ENCODE data around the gene NT5C1B.

The NT5C1B gene

DNA sequence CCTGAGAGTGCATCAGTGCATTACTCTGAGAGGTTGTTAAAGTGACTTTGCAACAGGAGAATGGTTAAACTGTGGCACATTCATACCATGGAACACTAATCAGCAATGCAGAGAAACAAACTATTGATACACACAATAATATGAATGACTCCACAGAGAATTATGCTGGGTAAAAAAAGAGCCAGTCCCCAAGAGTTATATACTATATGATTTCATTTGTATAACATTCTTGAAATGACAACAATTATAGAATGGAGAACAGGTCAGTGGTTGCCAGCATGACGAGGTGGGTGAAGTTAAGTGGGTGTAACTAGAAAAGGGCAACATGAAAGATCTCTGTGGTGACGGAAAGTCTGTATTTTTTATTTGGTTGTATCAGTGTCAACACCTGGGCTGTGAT lies 3.0 kb upstream of the NT5C1B start:
- no peak overlapping the region for H3K4me3 ChIP-seq (ENCODE audit: low read depth, low read length)
- DNase-seq (ENCODE audit: low read depth) = no peak
- TF ChIP-seq, protein P1, sequence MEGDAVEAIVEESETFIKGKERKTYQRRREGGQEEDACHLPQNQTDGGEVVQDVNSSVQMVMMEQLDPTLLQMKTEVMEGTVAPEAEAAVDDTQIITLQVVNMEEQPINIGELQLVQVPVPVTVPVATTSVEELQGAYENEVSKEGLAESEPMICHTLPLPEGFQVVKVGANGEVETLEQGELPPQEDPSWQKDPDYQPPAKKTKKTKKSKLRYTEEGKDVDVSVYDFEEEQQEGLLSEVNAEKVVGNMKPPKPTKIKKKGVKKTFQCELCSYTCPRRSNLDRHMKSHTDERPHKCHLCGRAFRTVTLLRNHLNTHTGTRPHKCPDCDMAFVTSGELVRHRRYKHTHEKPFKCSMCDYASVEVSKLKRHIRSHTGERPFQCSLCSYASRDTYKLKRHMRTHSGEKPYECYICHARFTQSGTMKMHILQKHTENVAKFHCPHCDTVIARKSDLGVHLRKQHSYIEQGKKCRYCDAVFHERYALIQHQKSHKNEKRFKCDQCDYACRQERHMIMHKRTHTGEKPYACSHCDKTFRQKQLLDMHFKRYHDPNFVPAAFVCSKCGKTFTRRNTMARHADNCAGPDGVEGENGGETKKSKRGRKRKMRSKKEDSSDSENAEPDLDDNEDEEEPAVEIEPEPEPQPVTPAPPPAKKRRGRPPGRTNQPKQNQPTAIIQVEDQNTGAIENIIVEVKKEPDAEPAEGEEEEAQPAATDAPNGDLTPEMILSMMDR (IDR thresholded peaks at IDR 0.05; ENCODE audit: low read depth, low read length, missing control alignments) = no peak

DNA sequence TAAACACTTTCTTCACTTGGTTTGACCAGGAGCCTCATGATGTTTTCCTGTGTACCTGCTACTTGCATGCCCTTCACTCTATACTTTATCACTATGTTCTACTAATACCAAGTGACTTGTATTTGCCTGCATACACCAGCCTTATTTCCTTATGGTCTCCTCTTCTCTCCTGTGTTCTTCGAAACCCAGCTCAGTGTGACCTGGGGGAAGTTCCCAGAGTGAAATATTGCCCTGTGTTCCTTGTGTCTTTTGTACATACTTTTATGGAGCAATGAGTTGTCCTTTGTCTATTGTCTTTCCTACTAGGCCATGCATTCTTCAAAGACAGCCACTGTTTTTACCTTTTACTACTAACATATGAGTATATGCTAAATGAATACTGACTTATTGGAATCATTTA lies 567 bp downstream of the NT5C1B start:
- DNase-seq (ENCODE audit: low read depth) = no peak
- H3K4me3 ChIP-seq (ENCODE audit: low read depth, low read length) = no peak overlapping the region
- TF ChIP-seq, protein P1 (IDR thresholded peaks at IDR 0.05; ENCODE audit: low read depth, low read length, missing control alignments) = no peak

- TF ChIP-seq, protein P1 (IDR thresholded peaks at IDR 0.05; ENCODE audit: low read depth, low read length, missing control alignments) = no peak
- DNase-seq (ENCODE audit: low read depth) = no peak
- H3K4me3 ChIP-seq (ENCODE audit: low read depth, low read length) = no peak overlapping the region
Observed at GRCh38 chr2:18588049-18588448, 1.3 kb downstream of the NT5C1B start.

DNA sequence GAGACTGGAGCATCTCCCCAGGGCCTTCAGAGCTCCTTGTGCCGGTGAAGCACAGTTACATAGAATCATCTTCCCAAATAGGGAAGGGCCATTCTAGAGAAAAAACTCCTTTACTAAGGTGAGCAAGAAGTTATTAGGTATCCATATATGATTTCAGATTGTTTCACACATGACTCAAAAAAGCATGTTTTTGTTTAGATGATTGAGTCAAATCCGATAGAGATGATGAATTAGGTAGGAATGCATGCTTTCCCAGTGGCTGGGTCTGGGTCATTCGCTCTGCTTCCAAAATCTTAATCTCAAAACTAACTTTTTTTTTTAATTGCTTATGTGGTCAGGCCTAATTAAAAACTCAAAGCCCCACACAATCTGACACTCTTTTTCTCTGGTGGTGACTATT lies 3.8 kb downstream of the NT5C1B start:
- TF ChIP-seq, protein P1 (IDR thresholded peaks at IDR 0.05; ENCODE audit: low read depth, low read length, missing control alignments) = no peak
- H3K4me3 ChIP-seq (ENCODE audit: low read depth, low read length) = no peak overlapping the region
- no peak for DNase-seq (ENCODE audit: low read depth)

DNA sequence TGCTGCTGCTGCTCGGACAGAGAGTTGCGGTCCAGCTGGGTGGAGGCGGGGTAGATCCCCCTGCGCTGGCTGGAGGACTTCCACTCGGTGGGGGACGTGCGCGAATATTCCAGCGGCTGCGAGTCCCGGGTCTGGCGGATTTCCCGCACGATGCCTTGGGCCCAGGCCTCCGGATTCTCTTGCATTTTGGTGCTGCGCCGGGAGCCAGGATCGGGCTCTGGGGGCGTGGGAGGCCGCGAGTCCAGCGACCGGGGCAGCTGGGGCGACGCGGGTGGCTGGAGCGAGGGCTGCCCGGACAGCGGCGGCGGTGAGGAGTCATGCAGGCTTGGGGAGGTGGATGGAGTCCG lies 4.8 kb downstream of the NT5C1B start:
- no peak overlapping the region for H3K4me3 ChIP-seq (ENCODE audit: low read depth, low read length)
- TF ChIP-seq, protein P1 (IDR thresholded peaks at IDR 0.05; ENCODE audit: low read depth, low read length, missing control alignments) = no peak
- no peak for DNase-seq (ENCODE audit: low read depth)

DNA sequence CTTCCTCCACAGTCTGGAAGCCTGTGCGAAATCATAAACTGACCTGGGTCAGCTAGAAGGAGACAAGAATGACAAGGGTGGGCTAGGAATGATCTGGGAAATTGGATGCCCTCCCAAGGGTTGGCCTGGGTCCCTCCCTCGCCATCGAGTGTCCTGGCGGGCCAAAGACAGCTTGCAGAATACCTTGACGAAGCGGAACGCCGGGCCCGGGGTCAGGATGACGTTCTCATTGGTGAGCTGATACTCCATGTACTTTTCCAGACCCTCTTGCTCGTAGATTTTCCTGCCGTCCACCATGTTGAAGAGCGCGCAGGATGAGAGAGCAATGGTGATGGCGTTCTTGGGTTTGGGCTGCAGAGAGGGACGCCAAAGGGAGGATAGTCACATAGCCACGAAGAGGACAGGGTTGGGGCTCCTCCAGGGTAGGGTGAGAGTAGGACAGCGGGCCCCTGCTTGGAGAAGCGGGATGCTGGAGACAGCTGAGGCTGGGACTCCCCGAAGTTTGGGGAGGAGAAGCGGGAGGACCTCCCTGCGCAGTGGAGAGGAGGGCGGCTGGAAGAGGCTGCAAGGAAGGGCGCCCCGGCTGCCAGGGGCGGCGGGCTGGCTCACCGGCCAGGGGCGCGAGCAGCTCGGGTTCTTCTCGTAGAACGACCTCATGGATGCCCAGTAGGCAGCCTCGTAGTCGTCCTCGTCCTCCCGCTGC lies 5.3 kb downstream of the NT5C1B start:
- DNase-seq (ENCODE audit: low read depth) = no peak
- TF ChIP-seq, protein P1 (IDR thresholded peaks at IDR 0.05; ENCODE audit: low read depth, low read length, missing control alignments) = no peak

DNA sequence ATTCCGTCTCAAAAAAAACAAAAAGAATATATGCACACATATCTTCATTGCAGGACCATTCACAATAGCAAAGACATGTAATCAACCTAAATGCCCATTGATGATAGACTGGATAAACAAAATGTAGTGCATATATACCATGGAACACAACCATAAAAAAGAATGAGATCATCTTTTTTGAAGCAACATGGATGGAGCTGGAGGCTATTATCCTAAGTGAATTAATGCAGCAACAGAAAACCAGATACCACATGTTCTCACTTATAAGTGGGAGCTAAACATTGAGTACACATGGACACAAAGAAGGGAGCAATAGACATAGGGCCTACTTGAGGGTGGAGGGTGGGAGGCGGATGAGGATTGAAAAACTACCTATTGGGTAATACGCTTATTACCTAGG lies 8.8 kb downstream of the NT5C1B start:
- TF ChIP-seq, protein P1 (IDR thresholded peaks at IDR 0.05; ENCODE audit: low read depth, low read length, missing control alignments) = no peak
- H3K4me3 ChIP-seq (ENCODE audit: low read depth, low read length) = no peak overlapping the region
- DNase-seq (ENCODE audit: low read depth) = no peak

More for the DNA sequence above, 5.3 kb downstream of the NT5C1B start:
- H3K4me3 ChIP-seq (ENCODE audit: low read depth, low read length) = no peak overlapping the region
